Stimulated activated CD8-positive, alpha-beta memory T cell treated with anti-CD3 and anti-CD28 coated beads, Interleukin-4, amount 100 ng/mL, for 24 hours (primary cell): ENCODE results near the gene TYRP1.

Source experiments
- DNase-seq: peaks from one replicate; pipeline ENCODE4 v3.0.0-alpha.2; 2020; ENCODE audit warnings: low read depth

TYRP1 gene

DNA sequence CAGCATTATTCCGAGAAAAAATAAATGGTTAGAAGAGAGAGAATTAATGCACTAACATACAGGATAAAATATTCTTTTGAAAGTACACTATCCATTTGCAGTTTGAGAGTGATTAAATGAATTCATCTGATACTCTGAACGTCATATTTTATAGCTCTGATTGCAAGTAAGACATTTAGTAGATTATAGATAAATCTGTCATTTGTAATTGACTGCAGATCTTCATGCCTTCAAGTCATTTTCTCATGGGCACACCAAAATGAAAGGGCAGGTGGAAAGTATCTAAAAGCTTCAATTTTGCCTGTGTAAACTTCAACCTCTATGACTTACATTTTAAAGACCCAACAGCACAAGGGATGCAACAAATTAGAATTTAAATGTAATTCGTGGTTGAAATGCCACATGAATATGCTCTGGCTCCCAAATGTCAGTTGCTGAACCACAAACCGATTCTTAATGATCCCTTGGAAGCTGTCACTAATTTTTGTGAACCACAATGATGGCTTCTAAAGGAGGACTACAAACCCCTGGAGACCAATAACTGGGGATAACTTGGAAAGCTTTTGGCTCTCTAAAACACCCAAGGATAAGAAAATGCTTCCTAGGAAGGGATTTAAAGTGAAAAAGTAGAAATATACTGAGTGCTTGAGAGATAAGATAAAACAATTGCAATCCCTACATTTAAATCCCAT, 3.9 kb downstream of the TYRP1 start:
- DNase-seq: no peak

DNA sequence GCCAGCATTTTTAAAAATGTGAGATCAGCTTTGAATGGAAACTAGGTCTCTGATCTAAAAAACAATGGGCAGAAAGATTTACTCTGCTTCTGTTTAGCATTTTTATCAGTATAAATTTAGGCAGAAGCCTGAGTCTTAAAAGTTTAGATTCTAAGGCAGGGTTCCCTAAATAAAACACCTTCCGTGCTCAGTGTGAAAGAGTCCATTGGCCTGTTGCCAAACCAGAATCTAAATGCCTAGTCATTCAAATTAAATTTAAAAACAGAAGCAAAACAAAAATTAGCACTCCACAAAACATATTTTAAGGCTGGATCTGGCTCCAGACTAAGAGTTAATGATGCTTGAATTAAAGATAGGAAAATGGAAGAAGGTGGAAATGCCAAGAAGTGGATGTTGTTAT, 4.5 kb downstream of the TYRP1 start:
- no peak for DNase-seq

DNA sequence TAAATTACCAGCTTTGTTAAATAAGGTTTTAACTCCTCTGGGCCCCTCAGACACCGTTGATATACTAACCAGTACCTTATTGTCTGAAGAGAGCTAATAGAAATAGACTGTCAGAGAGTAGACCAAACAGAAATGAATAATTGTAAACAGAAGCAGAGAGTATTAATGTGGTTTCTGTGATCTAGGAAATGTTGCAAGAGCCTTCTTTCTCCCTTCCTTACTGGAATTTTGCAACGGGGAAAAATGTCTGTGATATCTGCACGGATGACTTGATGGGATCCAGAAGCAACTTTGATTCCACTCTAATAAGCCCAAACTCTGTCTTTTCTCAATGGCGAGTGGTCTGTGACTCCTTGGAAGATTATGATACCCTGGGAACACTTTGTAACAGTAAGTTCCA, 5.1 kb downstream of the TYRP1 start:
- DNase-seq: no peak

DNA sequence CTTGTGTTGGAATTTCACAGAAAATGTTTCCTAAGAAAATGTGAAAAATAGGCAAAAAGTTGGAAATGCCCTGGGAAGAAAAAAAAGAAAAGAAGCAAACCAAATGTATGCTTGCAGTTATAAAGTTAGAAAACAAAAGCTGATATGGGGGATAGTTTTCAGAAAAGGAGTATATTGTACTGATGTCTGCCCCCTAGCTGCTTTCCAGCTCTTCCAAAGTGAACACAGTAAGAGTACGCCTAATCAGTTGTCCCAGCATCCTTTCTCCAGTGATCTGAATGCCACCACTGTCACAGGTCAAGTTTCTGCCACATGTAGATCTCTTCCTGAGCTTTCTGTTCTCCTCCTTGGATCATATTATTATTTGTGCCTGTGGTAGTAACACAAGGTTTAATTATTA, 5.8 kb downstream of the TYRP1 start:
- DNase-seq: no peak

DNA sequence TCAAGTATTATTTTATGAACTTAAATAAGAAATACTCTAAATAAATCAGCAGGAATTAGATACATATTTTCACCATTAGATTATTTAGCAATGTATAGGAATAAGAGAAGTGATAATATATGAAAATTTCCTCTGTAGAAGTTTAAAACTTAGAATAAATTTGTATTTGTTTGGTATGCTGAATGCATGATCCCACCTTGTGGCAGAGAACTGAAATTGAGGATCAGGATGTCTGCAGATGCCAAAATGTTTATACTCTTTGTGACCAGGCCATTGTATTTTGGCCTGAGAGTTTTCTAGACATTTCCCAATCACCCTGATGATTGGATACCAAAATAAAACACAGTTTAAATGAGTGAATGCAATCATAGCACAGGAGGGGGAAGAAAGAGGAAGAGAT, 6.3 kb downstream of the TYRP1 start:
- DNase-seq: no peak

DNA sequence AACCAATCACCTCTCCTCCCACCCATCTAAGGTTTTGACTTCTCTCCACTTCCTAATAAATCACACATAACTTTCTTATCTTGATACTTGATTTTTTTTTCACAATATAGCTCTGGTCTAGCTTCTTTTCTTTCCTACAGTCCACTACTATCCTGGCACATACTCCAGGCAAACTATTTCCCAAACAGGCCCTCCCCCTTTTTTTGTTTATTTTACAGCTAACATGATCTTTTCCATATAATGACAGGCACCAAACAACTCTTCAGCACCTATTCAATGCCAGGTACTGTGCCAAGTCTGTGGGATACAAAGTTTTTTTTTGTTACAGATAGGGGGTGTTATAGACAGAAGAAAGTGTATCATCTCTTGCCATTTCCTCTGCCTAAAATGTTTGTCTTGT, 7.9 kb downstream of the TYRP1 start:
- DNase-seq: no peak

DNA sequence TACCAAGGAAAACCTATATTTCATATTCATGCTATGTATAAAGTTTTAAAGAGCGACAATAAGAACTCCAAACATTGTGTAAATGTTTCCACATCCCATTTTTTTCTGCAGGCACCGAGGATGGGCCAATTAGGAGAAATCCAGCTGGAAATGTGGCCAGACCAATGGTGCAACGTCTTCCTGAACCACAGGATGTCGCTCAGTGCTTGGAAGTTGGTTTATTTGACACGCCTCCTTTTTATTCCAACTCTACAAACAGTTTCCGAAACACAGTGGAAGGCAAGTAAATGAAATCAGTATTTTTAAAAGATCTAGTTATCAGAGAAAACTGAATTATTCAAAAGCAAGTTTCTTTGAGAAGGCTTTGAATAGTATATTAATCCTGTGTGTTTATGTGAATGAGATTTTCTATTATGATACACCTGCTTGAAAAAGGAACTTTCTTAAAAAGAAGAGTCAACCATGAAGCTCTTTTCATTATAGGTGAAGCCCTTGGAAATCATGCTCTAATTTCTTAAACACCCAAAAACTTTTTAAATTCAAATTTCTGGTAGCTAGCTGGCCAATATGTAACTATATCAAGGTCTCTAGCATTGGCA, 9.1 kb downstream of the TYRP1 start:
- no peak for DNase-seq

DNA sequence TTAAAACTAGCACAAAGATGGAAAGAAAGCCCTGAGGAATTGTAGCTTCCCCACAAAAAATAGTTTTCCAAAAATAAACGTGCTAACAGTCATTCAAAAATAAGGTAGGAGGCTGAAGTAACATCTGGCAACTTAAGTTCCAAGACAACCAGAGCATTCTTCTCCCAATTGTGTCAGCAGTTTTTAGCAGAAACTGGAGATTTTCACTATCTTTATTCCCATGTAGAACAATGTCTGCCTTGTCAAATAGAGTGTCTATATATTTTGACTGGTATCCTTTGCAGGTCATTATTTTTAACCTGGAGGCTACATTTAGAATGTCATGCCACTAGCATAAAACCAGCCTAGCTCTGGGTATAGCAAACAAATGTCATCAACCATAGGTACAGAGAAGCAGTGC, 10.8 kb downstream of the TYRP1 start:
- DNase-seq: no peak

DNA sequence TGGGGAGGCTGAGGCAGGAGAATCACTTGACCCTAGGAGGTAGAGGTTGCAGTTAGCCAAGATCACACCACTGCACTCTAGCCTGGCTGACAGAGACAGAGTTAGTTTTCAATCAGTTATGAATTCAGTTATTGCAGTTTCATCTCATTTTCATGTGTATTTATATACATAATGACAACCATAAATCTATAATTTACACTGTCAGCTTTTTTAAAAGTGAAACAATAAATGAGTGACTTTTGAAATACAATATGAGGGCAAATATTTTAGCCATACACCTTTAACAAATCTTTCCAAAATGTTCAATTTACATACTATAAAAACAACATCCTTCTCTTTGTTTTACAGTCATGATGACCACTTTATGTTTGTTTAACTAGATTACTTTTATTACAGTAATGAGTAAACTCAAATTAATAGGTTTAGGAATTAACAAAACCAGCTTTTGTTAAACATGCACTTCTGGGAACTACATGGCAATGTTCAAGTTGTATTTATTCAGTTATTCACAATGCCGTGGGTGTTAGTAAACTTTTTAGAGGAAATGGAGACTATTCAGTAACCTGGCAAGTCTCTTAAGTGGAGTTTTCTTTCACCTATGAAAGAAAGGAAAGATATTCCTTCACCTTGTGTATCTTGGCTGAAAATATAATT, 12.7 kb downstream of the TYRP1 start:
- DNase-seq: no peak

DNA sequence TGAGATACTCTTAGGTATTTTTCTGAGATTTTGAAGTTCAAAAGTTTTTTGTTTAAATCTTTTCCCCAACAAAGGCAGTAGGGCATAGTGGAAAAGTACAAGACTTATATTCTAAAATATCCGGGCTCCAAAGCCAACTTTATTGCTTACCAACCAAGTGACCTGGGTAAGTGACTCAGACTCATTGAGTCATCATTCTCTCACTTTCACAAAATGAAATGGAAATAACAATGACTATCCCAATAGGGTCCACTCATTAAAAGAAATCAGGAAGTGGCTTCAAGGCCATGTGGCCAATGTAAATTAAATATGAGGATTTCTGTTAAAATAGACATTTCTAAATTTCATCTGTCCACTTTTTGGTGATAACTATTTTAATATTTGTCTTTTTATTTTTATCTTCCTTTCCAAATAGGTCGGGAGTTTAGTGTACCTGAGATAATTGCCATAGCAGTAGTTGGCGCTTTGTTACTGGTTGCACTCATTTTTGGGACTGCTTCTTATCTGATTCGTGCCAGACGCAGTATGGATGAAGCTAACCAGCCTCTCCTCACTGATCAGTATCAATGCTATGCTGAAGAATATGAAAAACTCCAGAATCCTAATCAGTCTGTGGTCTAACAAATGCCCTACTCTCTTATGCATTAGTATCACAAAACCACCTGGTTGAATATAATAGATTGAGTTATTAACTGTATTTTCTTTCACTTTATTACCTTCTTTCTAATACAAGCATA, 15.5 kb downstream of the TYRP1 start:
- no peak for DNase-seq

DNA sequence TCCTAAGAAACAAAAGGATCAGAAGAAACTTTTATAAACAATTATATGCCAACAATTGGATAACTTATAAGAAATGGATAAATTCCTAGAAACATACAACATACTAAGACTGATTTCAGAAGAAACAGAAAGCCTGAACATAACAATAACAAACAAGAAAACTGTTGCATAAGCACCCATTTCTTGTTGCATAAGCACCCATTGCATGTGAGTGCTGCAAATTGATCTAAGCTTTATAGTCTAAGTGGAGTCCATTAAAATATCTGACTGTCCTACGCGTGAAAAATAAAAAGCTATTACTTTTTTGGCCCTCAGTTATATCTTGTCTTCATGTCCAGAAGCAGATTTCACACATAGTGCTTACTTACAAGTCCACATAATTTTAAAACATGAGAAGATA, 19.3 kb downstream of the TYRP1 start:
- no peak for DNase-seq

DNA sequence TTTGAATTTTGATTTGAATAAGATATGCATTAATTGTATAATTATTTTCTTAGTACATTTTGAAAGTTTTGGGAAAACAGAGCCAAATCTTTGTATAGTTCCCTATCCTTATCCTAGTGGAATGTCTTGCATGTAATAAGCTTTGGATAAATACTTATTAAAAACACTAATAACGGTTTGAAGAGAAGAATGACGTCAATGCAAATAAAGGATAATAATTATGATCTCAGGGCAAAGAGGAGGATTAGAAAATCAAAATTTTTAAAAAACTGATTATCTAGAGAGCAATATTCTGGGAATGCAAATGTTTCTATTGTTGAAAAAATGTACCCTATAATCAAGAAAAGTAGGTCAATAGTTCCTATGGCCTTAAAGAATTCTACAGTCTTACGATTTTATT, 22.1 kb downstream of the TYRP1 start:
- no peak for DNase-seq

DNA sequence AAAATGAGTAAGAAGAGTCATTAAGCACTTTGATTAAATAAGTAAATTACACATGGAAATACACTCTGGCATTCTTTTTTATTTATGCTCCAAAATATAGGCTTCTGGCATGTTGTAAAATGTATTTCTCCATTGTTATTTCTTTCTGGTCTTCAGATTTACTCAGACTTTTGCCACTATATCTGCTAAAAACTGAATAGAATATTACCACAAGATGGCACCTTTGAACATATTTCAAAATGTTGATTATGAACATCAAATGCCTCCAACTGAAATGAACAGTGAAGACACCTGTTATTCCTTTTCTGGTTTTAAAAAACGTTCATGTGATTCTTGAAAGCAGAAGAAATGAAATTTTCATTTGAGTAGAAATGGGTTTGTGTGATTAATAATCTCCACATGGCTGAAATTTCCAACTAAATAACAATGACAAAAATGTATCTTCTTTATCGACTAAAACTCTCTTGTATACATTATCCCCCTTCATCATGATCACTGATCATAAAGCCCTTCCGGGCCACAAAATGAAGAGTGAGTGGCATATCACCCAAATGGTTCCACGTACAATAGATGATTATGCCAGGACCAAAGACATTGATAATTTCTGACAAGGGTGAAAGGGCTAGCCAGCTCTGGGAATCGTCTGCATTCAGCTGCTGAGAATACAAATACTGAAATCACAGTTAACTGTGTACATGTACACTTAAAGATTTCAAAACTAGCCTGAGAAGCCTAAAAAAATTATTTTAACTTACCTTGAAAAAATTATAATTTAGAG, 23.8 kb downstream of the TYRP1 start:
- DNase-seq: no peak

DNA sequence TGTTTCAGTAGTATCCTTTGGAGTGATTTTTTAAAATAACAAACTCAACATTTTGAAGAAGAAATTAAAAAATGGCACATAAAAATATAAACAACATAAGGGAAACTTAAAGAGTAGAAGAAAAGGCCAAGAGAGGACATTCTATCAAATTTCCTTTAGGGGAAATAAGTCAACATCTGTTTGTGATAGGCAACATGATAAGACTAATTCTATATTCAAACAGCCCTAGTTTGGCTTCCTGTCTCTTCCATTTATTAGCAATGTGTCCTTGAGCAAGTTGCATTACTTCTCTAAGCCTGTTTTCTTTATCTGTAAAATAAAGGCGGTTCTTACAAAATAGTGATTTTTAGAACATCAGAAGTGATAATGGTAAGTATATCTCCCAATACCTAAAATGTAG, 24.7 kb downstream of the TYRP1 start:
- no peak for DNase-seq

DNA sequence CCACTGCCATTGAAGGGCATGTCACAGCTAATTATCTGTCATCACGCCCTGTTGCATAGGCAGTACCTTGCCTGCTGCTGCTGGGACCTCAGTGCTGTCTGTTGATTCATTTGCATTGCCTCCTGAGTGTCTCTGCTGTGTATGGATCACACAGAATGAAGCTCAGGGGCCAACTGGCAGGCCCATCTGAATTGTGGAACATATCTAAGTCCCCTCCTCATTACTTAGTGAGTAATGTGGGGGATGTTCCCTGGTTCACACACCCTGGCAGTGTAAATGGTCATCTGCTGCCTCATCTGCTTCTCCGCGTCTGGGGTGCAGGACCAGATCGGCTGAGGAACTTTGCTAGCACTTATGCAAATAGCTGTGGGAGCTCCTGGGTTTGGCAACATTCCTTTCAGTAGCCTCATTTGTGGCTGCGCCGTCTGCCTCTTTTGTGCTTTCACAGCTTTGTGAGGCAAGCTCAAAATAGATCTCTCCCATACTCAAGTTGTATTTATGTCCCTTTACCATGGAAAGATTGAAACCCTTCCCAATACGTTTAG, 25.4 kb downstream of the TYRP1 start:
- DNase-seq: no peak

DNA sequence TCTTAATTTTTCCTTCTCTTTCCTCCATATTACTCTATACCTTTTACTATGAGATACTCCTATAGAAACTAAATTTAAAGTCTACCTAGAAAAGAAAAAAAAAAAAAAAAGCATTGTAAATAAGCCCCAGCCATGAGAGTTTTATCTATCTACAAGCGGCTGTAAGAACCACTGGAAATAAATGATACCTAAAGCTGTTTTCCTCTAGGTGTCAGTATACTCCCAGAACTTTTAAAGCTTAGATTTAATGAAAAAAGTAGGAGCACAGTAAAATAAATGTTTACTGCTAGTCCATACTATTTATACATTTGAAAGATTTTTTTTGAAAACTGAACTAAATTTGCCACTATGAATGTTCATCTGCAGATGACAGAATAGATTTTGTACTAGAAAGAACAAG, 26.2 kb downstream of the TYRP1 start:
- no peak for DNase-seq

DNA sequence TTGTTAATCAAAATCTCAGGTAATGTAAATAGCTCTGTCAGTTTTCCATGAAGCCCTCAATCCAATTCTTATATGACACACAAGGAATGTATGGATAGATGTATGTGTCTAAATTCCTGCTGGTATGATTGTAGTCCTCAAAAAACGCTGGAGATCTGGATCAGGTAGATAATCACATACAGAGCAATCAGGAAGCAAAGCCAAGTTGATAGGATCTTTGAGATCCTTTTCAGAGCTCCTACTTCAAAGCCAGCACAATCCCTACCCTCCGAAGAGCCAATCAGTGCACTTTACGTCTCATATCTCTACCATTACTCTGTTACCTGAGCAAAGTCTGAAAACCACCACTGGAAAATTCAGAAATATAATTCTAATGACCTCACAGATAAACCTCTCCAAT, 27.4 kb downstream of the TYRP1 start:
- DNase-seq: no peak

DNA sequence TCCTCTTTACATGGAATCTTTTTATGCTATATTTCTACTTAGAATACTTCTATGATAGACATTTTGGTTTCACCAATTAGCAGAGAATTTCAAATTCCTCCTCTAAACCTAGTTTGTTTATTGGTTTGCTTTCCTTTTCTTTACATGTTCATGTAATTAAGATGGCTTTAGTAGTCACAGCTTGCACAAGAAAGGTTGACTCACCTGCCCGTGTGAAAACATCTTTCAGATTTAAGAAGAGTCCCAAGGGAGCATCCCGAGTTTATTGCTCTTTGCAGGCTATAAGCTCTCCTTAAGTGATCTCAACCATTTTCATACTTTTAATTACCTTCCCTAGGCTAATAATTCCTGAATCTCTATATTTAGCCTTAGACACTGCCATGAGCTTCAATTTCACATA, 28.9 kb downstream of the TYRP1 start:
- DNase-seq: no peak

DNA sequence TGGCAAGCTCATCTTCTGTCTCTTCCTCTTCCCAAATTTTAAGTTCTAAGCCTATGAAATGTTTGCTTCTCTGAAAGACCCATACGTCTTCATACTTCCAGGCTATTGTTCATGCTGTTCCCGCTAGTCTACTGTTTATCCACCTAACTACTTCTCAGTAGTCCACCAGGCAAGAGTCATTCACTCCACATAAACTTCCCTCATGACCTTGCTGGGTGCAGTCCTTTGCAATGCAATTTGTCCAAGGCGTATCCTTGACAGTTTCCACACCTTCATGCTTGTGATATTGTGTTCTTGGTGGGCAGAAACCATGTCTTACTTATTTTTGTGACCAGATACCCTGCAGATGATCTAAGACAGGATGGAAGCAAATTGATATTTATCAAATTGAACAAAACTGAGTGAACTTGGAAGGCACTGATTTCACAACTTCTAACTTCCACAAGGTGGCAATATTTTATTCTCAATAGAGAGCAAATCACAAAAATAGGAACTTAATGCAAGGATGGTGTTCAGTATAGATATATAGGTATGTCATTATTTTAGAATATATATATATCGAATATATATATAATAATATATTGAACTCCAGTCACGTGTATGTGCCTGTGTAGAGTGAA, 30.3 kb downstream of the TYRP1 start:
- DNase-seq: no peak

DNA sequence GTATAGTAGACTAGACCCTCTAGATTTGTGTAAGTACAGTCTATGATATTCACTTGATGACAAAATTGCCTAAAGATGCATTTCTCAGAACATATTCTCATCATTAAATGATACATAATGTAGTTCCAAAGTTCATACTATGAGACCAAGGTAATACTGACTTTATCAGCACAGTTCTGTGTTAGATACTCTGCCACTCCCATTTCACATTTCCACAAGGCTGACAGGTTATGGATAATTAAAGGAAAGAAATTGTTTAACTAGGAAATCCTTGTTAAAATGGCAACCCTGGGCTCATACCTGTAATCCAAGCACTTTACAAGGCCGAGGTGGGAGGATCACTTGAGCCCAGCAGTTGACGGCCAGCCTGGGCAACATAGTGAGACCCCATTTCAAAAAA, 33.6 kb downstream of the TYRP1 start:
- no peak for DNase-seq

DNA sequence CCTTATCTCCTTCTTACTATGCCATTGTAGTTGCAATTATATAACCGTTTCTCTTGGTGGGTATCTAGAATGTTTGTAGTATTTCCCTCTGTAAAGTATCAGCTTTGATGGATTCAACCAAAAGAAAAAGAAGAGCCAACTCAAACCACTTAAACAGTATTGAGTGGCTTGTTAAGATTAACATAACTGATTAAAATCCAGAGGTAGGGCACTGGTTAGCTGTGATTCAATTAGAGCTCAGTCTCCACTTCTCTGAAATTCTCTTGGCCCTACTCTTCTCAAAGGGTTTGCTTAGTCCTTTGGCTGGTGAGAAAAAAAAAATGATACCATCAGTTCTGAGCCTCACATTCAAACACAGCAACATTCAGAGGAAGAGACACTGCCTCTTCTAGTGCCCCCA, 37.0 kb downstream of the TYRP1 start:
- DNase-seq: no peak

DNA sequence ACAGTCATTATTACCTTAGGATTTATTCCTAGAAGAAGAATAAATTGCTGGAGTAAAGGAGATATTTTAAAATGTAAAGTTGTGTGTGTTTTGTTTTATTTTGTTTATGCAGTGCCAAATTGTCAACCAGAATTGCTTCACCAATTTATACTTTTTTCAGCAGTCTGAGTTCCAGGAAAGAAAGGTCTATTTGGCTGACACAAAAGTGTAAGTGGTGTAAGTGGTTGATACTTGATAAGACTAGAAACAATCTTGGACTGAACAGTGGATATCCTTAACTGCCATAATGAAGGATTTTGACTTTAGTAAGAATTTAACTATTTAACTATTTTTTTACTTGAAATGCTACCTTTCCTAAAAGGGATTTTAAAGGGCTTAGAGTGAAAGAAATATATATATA, 37.7 kb downstream of the TYRP1 start:
- no peak for DNase-seq
